SH-SY5Y (cell line): ENCODE data around the gene SUPT20HL2.

Experiments
- GATA2 ChIP-seq: IDR thresholded peaks from 2 replicates; pipeline ENCODE4 v1.6.1; 2011; ENCODE audit warnings: mild to moderate bottlenecking, low read depth, low read length
- GATA3 ChIP-seq: IDR thresholded peaks from 2 replicates; pipeline ENCODE4 v1.6.1; 2011; ENCODE audit warnings: low read depth, mild to moderate bottlenecking, low read length, moderate library complexity

Gene SUPT20HL2

GRCh38 chrX:24276015-24276414, 37.9 kb downstream of the SUPT20HL2 start:
- TF ChIP-seq GATA3 (no peak), GATA2 (no peak)

GRCh38 chrX:24271262-24271661, 42.6 kb downstream of the SUPT20HL2 start:
- TF ChIP-seq GATA3 (no peak), GATA2 (no peak)

- TF ChIP-seq GATA3 (no peak), GATA2 (no peak)
These were observed 45.1 kb downstream of the SUPT20HL2 start for GRCh38 chrX:24268786-24269185.

GRCh38 chrX:24266996-24267395, 46.9 kb downstream of the SUPT20HL2 start:
- TF ChIP-seq GATA2, result no peak
- no peak for TF ChIP-seq GATA3

GRCh38 chrX:24264383-24264782, 49.5 kb downstream of the SUPT20HL2 start:
- TF ChIP-seq GATA3, result no peak
- TF ChIP-seq GATA2, result no peak

- TF ChIP-seq GATA2, result no peak
- TF ChIP-seq GATA3, result no peak
These were observed 51.6 kb downstream of the SUPT20HL2 start for GRCh38 chrX:24262309-24262708.
